B cell (primary cell): Measurements from ENCODE around the gene CNTNAP2. TPM values are rescaled to one million over a fixed set of nuclear protein-coding genes. Genes with fewer than 3 reads are reported as not detected.

Source experiments
- ATAC-seq: fragments of 200-7000 bp; cut with Tn5 transposase; one replicate; pipeline ENCODE4 v1.10.0; 2021; ENCODE audit warnings: low read depth, mild to moderate bottlenecking, moderate number of reproducible peaks, moderate library complexity
- CTCF ChIA-PET: fragments of 350-600 bp; sonication (Branson Sonifier 250); formaldehyde crosslinking; loops from one replicate; lab custom pipeline; 2021; ENCODE audit warnings: antibody characterized with exemption, inconsistent platforms; lab: Charles Lee
- POLR2A ChIA-PET: fragments of 350-600 bp; sonication (Branson Sonifier 250); formaldehyde crosslinking; loops from one replicate; lab custom pipeline; 2021; ENCODE audit warnings: antibody characterized with exemption; lab: Charles Lee
- DNase-seq: peaks from one replicate; pipeline ENCODE4 v3.0.0; 2013
- H2AFZ ChIP-seq: 2 replicates; pipeline ENCODE4 v1.6.1; 2012; ENCODE audit warnings: mild to moderate bottlenecking, low read depth, low read length; ENCODE audit not compliant: insufficient read depth, poor library complexity, severe bottlenecking
- H3K27ac ChIP-seq, 2 donors: 1 replicate in 1 of 2; 2 replicates in 1 of 2; pipeline ENCODE4 v1.5.1; 2012 to 2013; ENCODE audit warnings: low read length in 2 of 2, mild to moderate bottlenecking in 2 of 2, moderate library complexity in 1 of 2
- H3K27me3 ChIP-seq, 4 experiments: fragments of 200-600 bp in 1 of 4; sonication (generic) in 1 of 4; replicated peaks in 1 of 4; 1 replicate in 2 of 4; 2 replicates in 2 of 4; pipeline versions ENCODE4 v1.6.1 to v1.7.0; 2013 to 2016; ENCODE audit warnings: low read length in 3 of 4, mild to moderate bottlenecking in 2 of 4, mixed read lengths in 1 of 4, moderate library complexity in 1 of 4; ENCODE audit not compliant: insufficient read depth in 4 of 4, control insufficient read depth in 3 of 4; ENCODE audit errors: control extremely low read depth in 1 of 4
- H3K36me3 ChIP-seq, 2 experiments: replicated peaks in 1 of 2; 1 replicate in 1 of 2; 2 replicates in 1 of 2; pipeline versions ENCODE4 v1.6.1 to v1.7.1; 2013; ENCODE audit warnings: low read length in 1 of 2; ENCODE audit not compliant: insufficient read depth in 2 of 2, control insufficient read depth in 1 of 2; ENCODE audit errors: control extremely low read depth in 1 of 2, extremely low read depth in 1 of 2
- H3K4me1 ChIP-seq, 2 donors: fragments of 200-600 bp in 1 of 2; sonication (generic) in 1 of 2; 1 replicate in 1 of 2; 2 replicates in 1 of 2; pipeline versions ENCODE4 v1.5.1 to v1.6.1; 2013 to 2017; ENCODE audit warnings: low read length in 2 of 2; ENCODE audit not compliant: control insufficient read depth in 2 of 2, insufficient read depth in 2 of 2
- H3K4me2 ChIP-seq: replicated peaks from 2 replicates; pipeline ENCODE3; 2012; ENCODE audit warnings: mild to moderate bottlenecking, low read depth, low read length; ENCODE audit not compliant: poor library complexity, severe bottlenecking
- H3K4me3 ChIP-seq, 5 experiments: fragments of 200-600 bp in 1 of 5; sonication (generic) in 1 of 5; 1 replicate in 3 of 5; 2 replicates in 2 of 5; pipeline versions ENCODE4 v1.5.1 to v1.7.0; 2011 to 2016; ENCODE audit warnings: low read length in 4 of 5, mild to moderate bottlenecking in 4 of 5, low read depth in 2 of 5, control low read depth in 1 of 5, moderate library complexity in 1 of 5; ENCODE audit not compliant: insufficient read depth in 1 of 5; ENCODE audit errors: control extremely low read depth in 1 of 5, extremely low read depth in 1 of 5
- H3K79me2 ChIP-seq: fragments of 200-600 bp; sonication (generic); one replicate; pipeline ENCODE4 v1.6.0; 2016; ENCODE audit warnings: low read length; ENCODE audit not compliant: control insufficient read depth, insufficient read depth
- H3K9ac ChIP-seq: fragments of 200-600 bp; sonication (generic); 2 replicates; pipeline ENCODE4 v1.6.1; 2017; ENCODE audit warnings: mild to moderate bottlenecking, low read length, moderate library complexity
- H3K9me3 ChIP-seq, 3 donors: one replicate each; pipeline versions ENCODE4 v1.6.1 to v1.7.1; 2013; ENCODE audit warnings: low read length in 2 of 3; ENCODE audit not compliant: control insufficient read depth in 2 of 3, insufficient read depth in 1 of 3; ENCODE audit errors: control extremely low read depth in 1 of 3
- H4K20me1 ChIP-seq: 2 replicates; pipeline ENCODE4 v1.6.0; 2012; ENCODE audit warnings: mild to moderate bottlenecking, low read length; ENCODE audit not compliant: insufficient read depth, control insufficient read depth, poor library complexity, severe bottlenecking
- H3K27ac Mint-ChIP-seq: one replicate; pipeline ENCODE4 v1.8.0; 2021; ENCODE audit warnings: mixed read lengths
- H3K27me3 Mint-ChIP-seq: one replicate; pipeline ENCODE4 v1.8.0; 2021; ENCODE audit warnings: mixed read lengths
- H3K4me1 Mint-ChIP-seq: one replicate; pipeline ENCODE4 v1.8.0; 2021; ENCODE audit warnings: mixed read lengths
- H3K4me3 Mint-ChIP-seq: one replicate; pipeline ENCODE4 v1.8.0; 2021; ENCODE audit warnings: mixed read lengths
- H3K9me3 Mint-ChIP-seq: one replicate; pipeline ENCODE4 v1.8.0; 2022; ENCODE audit warnings: mixed read lengths; ENCODE audit not compliant: insufficient read depth
- CTCF ChIP-seq: fragments of 200-600 bp; IDR thresholded peaks from one replicate; pipeline ENCODE4 v1.8.0; 2022; ENCODE audit warnings: antibody characterized with exemption, mild to moderate bottlenecking
- EZH2 ChIP-seq: IDR thresholded peaks from 2 replicates; pipeline ENCODE4 v1.6.1; 2012; ENCODE audit warnings: borderline replicate concordance, low read depth, mild to moderate bottlenecking, moderate library complexity, low read length; ENCODE audit not compliant: insufficient read depth, poor library complexity, severe bottlenecking
- WGBS: methylation state at CpG from one replicate; pipeline ENCODE4 v1.1.5; 2013; ENCODE audit warnings: missing lambda C conversion rate; ENCODE audit not compliant: insufficient coverage; 5-methylcytosine and 5-hydroxymethylcytosine counted together
- intact Hi-C: fragments of 100-400 bp; cut with micrococcal nuclease; formaldehyde crosslinking; loops from one replicate; pipeline ENCODE4 v1.10.0; 2022
- polyA plus RNA-seq: library from polyadenylated mRNA; depleted of rRNA; stranded (reverse); fragments of >200 nt; gene quantifications from 2 replicates; pipeline ENCODE4 v1.2.3, GENCODE V29; 2012
- total RNA-seq, 2 donors: library from RNA; stranded (reverse); fragments of 120-200 nt in 1 of 2; gene quantifications; 1 replicate in 1 of 2; 2 replicates in 1 of 2; pipeline versions ENCODE4 v1.2.3 to v1.2.4, GENCODE V29; 2013 to 2022

Gene CNTNAP2
- total and polyA plus RNA-seq, 2 donors (not counting 1 experiment from before 2014, with no cell fraction given), result 7.4 to 16.6 TPM

- DNase-seq (no peak), ATAC-seq (no peak)
- Mint-ChIP-seq H3K27ac (no peak overlapping the region), H3K9me3 (no peaks in the 10 kb centered on the region), H3K27me3 (no peaks in the 10 kb centered on the region), H3K4me1 (no peaks in the 10 kb centered on the region), H3K4me3 (no peak overlapping the region)
- no peak overlapping the region for H3K27ac ChIP-seq
- WGBS, result no CpG with 5 or more reads among the region's 2 CpGs
- POLR2A ChIA-PET, result no interaction called here
- H3K9me3 ChIP-seq, result no peaks in the 10 kb centered on the region
- no peak overlapping the region for H3K4me2 ChIP-seq
- no peaks in the 10 kb centered on the region for H3K79me2 ChIP-seq
- intact Hi-C loops, result no loop called here
- no peak overlapping the region for H3K9ac ChIP-seq
- H4K20me1 ChIP-seq, result no peaks in the 10 kb centered on the region
- H3K36me3 ChIP-seq, result no peaks in the 10 kb centered on the region
- no peaks in the 10 kb centered on the region for H3K27me3 ChIP-seq
- no peak for TF ChIP-seq EZH2
- TF ChIP-seq CTCF, result no peak
- no peak overlapping the region for H3K4me3 ChIP-seq
- CTCF ChIA-PET, result no interaction called here
- H3K4me1 ChIP-seq, result no peaks in the 10 kb centered on the region
- H2AFZ ChIP-seq, result no peak overlapping the region
Measured at GRCh38 chr7:146652176-146652575, 535.6 kb downstream of the CNTNAP2 start.

GRCh38 chr7:146654048-146654447, 537.4 kb downstream of the CNTNAP2 start:
- Histone ChIP-seq H3K4me3 (no peak overlapping the region), H3K4me1 (no peaks in the 10 kb centered on the region), H3K4me2 (no peak overlapping the region), H3K9ac (no peak overlapping the region), H4K20me1 (no peaks in the 10 kb centered on the region), H3K9me3 (no peaks in the 10 kb centered on the region), H2AFZ (no peak overlapping the region), H3K27ac (no peak overlapping the region), H3K79me2 (no peaks in the 10 kb centered on the region), H3K36me3 (no peaks in the 10 kb centered on the region), H3K27me3 (no peaks in the 10 kb centered on the region)
- CTCF ChIA-PET, result no interaction called here
- Mint-ChIP-seq H3K27me3 (no peaks in the 10 kb centered on the region), H3K27ac (no peak overlapping the region), H3K4me1 (no peaks in the 10 kb centered on the region), H3K9me3 (no peaks in the 10 kb centered on the region), H3K4me3 (no peak overlapping the region)
- no peak for DNase-seq
- POLR2A ChIA-PET, result no interaction called here
- 91% methylated on average over 5 of the region's 5 CpGs for WGBS
- TF ChIP-seq CTCF (no peak), EZH2 (no peak)
- intact Hi-C loops, result no loop called here
- ATAC-seq, result no peak
